GM19043 (cell line): ENCODE data around the gene CCDC43.
"Not testable (repeated sequence)": the region's sequence is repeated elsewhere in the genome, so short reads cannot be mapped to it uniquely, and the experiment has no call there.

Source experiments
- ATAC-seq: cut with Tn5 transposase; IDR thresholded peaks from one replicate; pipeline ENCODE4 v1.9.1; 2021; ENCODE audit warnings: low read depth; ENCODE audit not compliant: unreplicated experiment

CCDC43 gene

GRCh38 chr17:44689477-44690217 is at the start of gene CCDC43:
Gene CCDC43 (minus strand): TSS chr17:44689776. CDS start chr17:44689753, 23 bp downstream.
- peak; percentile 71 for ATAC-seq

- ATAC-seq: no peak
Measured at GRCh38 chr17:44738214-44738906, 48.8 kb upstream of the CCDC43 start.

- ATAC-seq: no peak
Measured at GRCh38 chr17:44736551-44737240, 47.1 kb upstream of the CCDC43 start.

- no peak for ATAC-seq
Measured at GRCh38 chr17:44734272-44734671, 44.7 kb upstream of the CCDC43 start.

- no peak for ATAC-seq
Measured at GRCh38 chr17:44733753-44734152, 44.2 kb upstream of the CCDC43 start.

- ATAC-seq: not testable (repeated sequence)
Measured at GRCh38 chr17:44726121-44726520, 36.5 kb upstream of the CCDC43 start.

- ATAC-seq: no peak
Measured at GRCh38 chr17:44722254-44722653, 32.7 kb upstream of the CCDC43 start.

- ATAC-seq: no peak
Measured at GRCh38 chr17:44719444-44719843, 29.9 kb upstream of the CCDC43 start.

- no peak for ATAC-seq
Measured at GRCh38 chr17:44708401-44709263, 19.1 kb upstream of the CCDC43 start, which contains the start of gene DBF4B. Gene DBF4B (plus strand): TSS chr17:44708665. CDS start chr17:44708821, 156 bp downstream.

- no peak for ATAC-seq
Measured at GRCh38 chr17:44707755-44708400, 18.3 kb upstream of the CCDC43 start.

GRCh38 chr17:44700288-44700687 is 10.7 kb upstream of the CCDC43 start:
- not testable (repeated sequence) for ATAC-seq

- ATAC-seq: no peak
Measured at GRCh38 chr17:44693609-44694008, 4.0 kb upstream of the CCDC43 start.

- not testable (repeated sequence) for ATAC-seq
Measured at GRCh38 chr17:44690746-44691306, 1.2 kb upstream of the CCDC43 start.

GRCh38 chr17:44688675-44689476 is 700 bp downstream of the CCDC43 start:
- no peak for ATAC-seq

- ATAC-seq: no peak
Measured at GRCh38 chr17:44688200-44688599, 1.4 kb downstream of the CCDC43 start.

- ATAC-seq: no peak
Measured at GRCh38 chr17:44687756-44688155, 1.8 kb downstream of the CCDC43 start.

- not testable (repeated sequence) for ATAC-seq
Measured at GRCh38 chr17:44683303-44683702, 6.3 kb downstream of the CCDC43 start.

GRCh38 chr17:44677136-44677535 is 12.4 kb downstream of the CCDC43 start:
- ATAC-seq: no peak

GRCh38 chr17:44673893-44674292 is 15.7 kb downstream of the CCDC43 start:
- no peak for ATAC-seq
